Measurements from ENCODE around the gene DERA.
"Not testable (repeated sequence)": the region's sequence is repeated elsewhere in the genome, so short reads cannot be mapped to it uniquely, and the experiment has no call there.

Gene DERA

DNA sequence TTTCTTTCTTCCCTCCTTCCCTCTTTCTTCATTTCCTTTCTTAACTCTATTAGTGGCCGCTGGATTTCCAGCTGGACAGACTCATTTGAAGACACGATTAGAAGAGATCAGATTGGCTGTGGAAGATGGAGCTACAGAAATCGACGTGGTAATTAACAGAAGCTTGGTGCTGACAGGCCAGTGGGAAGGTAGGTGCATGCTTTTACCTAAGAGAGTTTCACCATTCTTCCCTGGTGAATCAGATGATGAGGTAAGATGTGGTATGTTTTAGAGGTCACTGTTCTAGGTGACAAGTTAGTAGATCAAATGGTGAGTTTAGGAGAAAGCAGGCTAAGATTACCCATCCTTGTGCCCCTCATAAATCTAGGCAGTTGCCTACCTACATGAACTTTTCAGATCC lies 51.6 kb downstream of the DERA start:
- no peak for DNase-seq (ENCODE audit: low read depth in 1 of 2, low spot score in 1 of 2)

- DNase-seq (ENCODE audit: low read depth in 1 of 2, low spot score in 1 of 2) = no peak
These were observed 52.1 kb downstream of the DERA start for GRCh38 chr12:15963271-15963670.

- no peak for DNase-seq (ENCODE audit: low read depth in 1 of 2, low spot score in 1 of 2)
These were observed 55.3 kb downstream of the DERA start for GRCh38 chr12:15966426-15966825.

DNA sequence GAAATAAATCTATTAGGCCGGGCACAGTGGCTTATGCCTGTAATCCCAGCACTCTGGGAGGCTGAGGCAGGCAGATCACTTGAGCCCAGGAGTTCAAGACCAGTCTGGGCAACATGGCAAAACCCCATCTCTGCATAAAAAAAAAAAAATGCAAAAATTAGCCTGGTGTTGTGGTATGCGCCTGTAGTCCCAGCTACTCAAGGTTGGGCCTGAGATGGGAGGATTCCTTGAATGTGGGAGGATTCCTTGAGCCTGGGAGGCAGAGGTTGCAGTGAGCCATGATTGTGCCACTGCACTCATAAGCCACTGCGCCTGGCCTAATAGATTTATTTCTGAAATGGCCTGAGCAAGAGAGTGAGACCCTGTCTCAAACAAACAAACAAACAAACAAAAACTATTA lies 55.9 kb downstream of the DERA start:
- not testable (repeated sequence) for DNase-seq (ENCODE audit: low read depth in 1 of 2, low spot score in 1 of 2)

DNA sequence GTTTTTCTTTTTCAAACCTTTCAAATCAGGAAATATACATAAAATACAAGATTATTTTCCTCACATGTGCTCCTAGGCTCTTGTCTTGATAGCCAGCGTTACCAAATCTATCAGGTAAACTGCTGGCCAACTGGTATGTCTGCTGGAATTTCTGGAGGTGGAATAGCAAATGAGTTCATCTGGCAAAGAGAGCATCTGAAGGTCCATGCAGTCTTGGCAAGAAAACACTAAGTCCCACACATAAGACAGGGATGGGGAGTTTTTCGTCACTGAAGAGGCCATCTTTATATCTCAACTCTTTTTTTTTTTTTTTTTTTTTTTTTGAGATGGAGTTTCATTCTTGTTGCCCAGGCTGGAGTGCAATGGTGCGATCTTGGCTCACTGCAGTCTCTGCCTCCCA lies 60.1 kb downstream of the DERA start:
- DNase-seq (ENCODE audit: low read depth in 1 of 2, low spot score in 1 of 2) = no peak

- DNase-seq (ENCODE audit: low read depth in 1 of 2, low spot score in 1 of 2) = no peak
These were observed 61.8 kb downstream of the DERA start for GRCh38 chr12:15972894-15973293.

- DNase-seq (ENCODE audit: low read depth in 1 of 2, low spot score in 1 of 2) = no peak
These were observed 67.1 kb downstream of the DERA start for GRCh38 chr12:15977999-15978951.

DNA sequence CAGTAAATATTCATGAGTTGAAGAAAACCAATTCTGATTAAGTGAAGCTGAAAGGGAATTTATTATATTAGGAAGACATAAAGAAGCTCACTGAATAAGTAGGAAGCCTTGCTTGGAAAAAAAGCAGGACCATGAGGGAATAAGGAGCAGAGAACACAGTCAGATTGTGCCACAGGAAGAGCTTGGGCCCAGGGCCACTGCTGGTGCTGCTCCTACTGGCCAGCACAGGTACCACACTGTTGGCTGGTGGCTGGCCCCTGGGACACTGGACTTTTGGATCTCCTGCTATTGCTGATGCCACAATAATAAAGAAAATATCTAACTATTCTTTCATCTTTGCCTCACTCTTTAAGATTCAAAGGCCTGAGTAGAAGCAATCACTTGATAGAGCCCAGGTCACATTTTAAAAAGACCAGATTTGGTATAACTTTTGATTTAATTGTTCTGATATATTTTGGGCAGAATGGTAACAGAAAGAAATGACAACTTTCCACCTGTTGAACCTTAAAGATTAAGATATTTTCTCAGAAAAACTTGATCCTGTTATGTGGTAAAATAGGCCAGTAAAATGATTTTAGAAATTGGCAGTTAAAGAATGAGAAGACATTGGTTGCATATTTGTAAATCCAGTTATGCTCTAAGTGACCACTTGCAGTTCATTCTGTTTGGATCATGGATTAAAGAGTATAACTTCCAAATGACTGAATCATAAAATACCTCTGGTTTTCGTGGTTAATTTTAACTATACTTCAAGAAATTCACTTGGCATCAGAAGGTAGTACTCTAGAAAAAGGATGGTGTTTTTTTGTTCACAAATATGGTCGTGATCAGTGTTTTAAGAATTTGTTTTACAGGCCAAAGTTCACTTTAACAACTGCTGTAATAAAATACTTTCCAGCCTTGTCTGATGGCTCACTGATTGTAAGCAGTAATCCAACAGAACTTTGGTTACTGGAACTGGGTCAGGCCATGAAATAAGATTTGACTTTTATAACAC lies 68.3 kb downstream of the DERA start:
- DNase-seq (ENCODE audit: low read depth in 1 of 2, low spot score in 1 of 2) = no peak

- DNase-seq (ENCODE audit: low read depth in 1 of 2, low spot score in 1 of 2) = no peak
These were observed 70.9 kb downstream of the DERA start for GRCh38 chr12:15982071-15982470.

DNA sequence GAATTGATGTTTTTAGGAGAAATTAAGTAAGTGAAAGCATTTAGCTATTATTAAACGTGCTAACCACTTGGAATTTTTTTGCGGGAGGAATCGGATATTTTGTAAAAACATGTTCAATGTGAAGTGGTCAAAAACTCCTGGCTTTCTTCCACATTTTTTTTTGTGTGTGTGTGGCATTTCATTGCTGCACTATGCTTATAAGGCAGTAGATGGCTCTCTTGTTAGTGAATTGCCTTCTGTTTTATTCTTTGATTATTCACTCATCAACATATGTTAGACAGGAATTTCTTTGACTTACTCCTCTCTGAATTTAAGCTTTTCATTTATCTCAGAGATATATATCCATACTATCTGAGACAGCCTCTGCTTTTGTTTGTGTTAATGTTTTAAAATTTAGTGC lies 71.3 kb downstream of the DERA start:
- no peak for DNase-seq (ENCODE audit: low read depth in 1 of 2, low spot score in 1 of 2)

- DNase-seq (ENCODE audit: low read depth in 1 of 2, low spot score in 1 of 2) = no peak
These were observed 71.8 kb downstream of the DERA start for GRCh38 chr12:15982921-15983320.

DNA sequence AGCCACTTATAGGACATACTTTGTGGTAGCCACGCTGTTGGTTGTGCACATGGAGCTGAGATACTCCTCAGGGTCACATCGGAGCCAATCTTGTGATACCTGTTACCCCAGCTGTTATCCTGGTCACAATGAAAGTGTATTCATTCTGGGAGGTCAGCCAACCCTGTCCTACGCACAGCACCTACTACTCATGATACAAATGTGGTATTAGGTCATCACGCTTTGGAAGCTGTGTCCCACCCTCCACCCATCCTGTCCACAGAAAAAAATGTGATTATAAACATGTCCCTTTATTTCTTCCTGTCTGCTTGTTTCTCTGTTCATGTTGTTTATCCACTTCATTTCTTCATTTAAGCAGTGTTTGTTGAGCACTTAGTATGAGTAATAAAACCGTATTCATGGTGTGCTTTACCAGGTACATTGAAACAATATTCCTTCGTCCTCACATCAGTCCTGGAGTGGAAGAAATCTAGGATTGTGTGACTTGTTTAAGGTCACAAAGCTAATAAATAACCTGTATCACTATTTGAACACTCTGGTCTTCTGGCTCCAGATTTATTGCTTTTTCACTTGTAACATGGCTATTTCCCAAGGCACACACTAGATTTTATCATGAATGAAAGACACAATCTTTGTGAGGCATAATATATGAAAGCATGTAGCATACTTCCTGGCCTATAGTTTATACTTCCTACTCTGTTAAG lies 73.1 kb downstream of the DERA start:
- DNase-seq (ENCODE audit: low read depth in 1 of 2, low spot score in 1 of 2) = no peak

DNA sequence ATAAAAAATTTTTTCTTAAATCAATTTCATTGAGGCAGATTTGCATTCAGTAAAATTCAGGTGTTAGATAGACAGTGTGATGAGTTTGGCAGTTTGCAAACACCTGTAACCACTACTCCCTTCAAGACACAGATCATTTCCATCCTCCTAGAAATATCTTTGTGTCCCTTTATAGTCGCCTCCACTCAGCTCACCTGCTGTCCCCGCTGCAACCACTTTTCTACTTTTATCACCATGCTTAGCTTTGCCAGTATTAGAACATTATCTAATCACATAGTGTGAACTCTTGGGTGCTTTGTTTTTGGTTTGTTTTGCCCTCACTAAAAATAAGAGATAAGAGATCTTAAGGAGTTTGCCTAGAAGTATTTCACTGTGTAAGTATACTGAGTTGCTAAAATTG lies 73.8 kb downstream of the DERA start:
- DNase-seq (ENCODE audit: low read depth in 1 of 2, low spot score in 1 of 2) = no peak

DNA sequence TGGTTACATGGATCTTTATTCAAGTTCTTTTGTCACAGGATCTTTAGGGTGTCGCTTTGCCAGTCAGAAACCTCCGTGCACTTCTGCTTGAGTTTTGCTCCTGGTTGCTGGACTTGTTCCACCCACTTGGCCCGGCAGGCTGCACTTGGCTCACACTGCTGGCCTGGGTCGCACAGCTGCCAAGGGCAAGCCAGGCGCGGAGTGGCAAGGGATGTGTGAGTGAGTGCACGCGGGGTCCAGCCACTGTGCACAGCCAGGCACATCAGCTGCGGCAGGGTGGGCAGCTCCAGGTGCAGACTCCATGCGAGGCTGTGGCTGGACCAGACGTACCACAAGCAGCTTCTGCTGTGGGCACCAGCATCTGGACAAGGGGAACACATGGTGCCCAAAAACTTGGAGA lies 76.6 kb downstream of the DERA start:
- DNase-seq (ENCODE audit: low read depth in 1 of 2, low spot score in 1 of 2) = no peak

DNA sequence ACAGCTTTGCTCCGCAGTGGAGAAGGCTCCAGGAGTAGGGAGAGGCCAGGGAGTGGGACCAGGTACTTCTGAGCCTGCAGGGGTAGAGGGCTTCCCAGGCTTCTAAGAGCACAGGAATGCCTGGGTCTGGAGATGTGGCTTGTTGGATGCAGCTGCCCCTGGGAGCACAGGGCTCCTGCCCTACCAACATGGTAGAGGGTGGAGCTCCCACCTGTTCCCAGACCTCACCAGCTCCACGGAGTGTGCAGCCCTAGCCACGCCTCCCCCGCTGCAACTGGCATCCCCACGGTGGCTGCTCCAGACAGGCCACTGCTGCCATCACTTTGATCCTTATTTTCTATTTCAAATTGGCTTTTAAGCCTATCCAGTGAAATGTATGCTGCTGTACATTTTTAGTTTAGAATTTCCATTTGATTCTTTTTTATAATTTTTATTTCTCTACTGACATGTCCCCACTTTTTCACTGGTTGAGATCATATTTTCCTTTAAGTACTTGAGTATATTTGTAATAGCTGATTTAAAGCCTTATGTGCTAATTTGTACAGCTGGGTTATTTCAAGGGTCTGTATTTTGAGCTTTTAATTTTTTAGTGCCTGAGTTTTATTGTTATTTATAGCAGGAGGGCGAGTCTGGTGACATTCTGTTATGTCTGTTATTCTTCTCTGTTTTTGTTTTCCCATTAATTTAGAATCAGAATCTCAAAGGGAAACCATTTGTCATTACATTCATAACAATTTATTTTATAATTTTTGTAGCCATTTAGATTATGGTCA lies 78.0 kb downstream of the DERA start:
- DNase-seq (ENCODE audit: low read depth in 1 of 2, low spot score in 1 of 2) = no peak

DNA sequence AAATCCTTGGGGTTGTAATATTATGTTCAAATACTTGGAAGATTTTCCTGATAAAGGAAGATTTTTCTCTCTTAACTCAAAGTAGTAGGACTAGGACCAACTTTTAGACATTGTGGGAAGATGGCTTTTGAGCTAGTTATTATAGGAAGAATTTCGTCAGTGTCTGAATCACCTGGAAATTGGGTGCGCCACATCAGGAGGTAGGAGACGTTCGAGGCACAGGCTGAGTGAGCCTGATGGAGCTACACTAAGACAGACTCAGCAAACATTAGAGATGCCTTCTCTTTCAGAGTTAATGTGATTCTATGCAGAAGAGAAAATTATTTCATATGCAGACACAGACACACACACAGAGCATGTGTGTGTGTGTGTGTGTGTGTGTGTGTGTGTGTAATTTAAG lies 84.7 kb downstream of the DERA start:
- DNase-seq (ENCODE audit: low read depth in 1 of 2, low spot score in 1 of 2) = no peak

DNA sequence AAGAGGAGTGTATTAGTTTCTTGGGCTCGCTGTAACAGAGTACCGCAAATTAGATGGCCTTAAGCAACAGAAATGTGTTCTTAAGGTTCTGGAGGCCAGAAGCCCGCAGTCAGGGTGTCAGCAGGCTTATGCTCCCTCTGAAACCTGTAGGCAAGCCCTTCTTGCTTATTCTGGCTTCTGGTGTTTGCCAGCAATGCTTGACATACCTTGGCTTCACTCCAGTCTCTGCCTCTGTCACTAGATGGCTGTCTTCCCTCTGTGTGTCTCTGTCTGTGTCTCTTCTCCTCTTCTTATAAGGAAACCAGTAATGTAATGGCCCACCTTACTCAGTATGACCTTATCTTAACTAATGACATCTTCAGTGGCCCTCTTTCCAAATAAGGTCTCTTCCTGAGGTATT lies 85.1 kb downstream of the DERA start:
- no peak for DNase-seq (ENCODE audit: low read depth in 1 of 2, low spot score in 1 of 2)

- no peak for DNase-seq (ENCODE audit: low read depth in 1 of 2, low spot score in 1 of 2)
These were observed 85.8 kb downstream of the DERA start for GRCh38 chr12:15996948-15997347.

DNA sequence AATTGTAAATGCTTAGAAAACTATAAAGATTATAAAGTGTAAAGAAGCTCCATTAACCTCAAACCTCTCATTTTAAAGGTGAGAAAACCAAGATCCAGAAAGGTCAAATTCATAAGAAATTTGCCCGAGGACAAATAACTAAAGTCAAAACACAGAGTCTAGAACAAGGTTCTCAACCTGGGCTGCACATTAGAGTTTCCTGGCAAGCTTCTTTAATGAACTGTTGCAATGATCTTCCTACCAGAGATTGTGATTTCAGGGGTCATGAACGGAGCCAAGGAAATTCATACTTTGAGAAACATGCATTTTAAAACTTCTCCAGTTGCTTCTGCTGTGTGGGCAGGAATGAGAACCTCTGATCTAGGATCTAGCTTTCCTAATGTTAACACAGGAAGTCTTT lies 86.8 kb downstream of the DERA start:
- DNase-seq (ENCODE audit: low read depth in 1 of 2, low spot score in 1 of 2) = no peak

DNA sequence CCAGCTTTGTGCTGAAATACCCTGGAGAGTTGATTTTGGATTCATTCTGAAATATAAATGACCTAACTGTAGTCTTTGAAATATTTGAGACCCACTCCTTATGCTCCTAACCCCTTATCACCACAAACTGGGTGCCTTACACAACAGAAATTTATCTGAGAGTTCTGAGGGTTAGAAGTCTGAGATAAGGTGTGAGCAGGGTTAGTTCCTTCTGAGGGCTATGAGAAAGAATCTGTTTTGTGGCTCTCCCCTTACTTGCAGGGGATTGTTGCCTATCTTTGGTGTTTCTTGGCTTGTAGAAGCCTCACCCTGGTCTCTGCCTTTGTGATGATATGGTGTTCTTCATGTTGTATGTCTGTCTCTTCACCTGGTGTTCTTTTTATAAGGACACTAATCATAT lies 91.7 kb downstream of the DERA start:
- DNase-seq (ENCODE audit: low read depth in 1 of 2, low spot score in 1 of 2) = no peak

GRCh38 chr12:16003460-16003859 lies 92.3 kb downstream of the DERA start:
- DNase-seq (ENCODE audit: low read depth in 1 of 2, low spot score in 1 of 2) = no peak

Data from activated CD4-positive, alpha-beta T cell treated with anti-CD3 and anti-CD28 coated beads, Interleukin-2, amount 50 U/mL, for 24 hours (primary cell).